Gastroesophageal sphincter (tissue), 3 donors: ENCODE data around the gene KMT2C.

Source experiments
- CTCF ChIP-seq, 4 experiments: fragments of 200-600 bp in 2 of 4; fragments of 450-650 bp in 2 of 4; sonication (generic) in 1 of 4; IDR thresholded peaks; one replicate each; pipeline ENCODE4 v1.5.1; 2017 to 2019; ENCODE audit warnings: antibody characterized with exemption in 4 of 4, mild to moderate bottlenecking in 2 of 4, moderate library complexity in 2 of 4
- EP300 ChIP-seq: sonication (generic); formaldehyde crosslinking; IDR thresholded peaks from one replicate; pipeline ENCODE4 v1.6.1; 2017; ENCODE audit warnings: antibody characterized with exemption, mild to moderate bottlenecking
- POLR2A ChIP-seq, 2 donors: fragments of 450-650 bp; IDR thresholded peaks; one replicate each; pipeline ENCODE4 v1.6.1; 2017; ENCODE audit warnings: antibody characterized with exemption in 2 of 2, mild to moderate bottlenecking in 2 of 2, moderate library complexity in 1 of 2

DNA sequence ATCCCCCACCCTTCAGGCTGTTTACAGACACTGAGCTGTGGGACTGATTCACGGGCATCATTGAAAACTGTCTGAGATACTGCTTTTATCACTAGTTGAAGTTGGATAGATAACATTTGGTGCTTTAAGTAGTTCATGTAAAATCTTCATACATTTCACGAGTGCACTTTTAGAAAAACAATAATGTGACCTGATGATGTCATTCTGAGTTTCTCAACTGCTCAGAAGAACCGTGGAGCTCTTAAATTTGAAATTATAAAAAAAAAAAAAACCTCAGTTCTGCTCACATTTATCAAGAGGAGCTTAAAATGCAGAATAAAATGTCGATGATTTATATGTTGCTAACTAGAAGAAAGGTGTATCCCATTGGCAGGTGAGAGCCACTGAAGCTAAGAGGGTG, 328.8 kb downstream of the KMT2C start:
- no peak for TF ChIP-seq CTCF (IDR thresholded peaks at IDR 0.05)
- TF ChIP-seq EP300: no peak
- TF ChIP-seq POLR2A (IDR thresholded peaks at IDR 0.05): no peak
